Measurements from ENCODE around the gene ARHGEF17.

Gene ARHGEF17

DNA sequence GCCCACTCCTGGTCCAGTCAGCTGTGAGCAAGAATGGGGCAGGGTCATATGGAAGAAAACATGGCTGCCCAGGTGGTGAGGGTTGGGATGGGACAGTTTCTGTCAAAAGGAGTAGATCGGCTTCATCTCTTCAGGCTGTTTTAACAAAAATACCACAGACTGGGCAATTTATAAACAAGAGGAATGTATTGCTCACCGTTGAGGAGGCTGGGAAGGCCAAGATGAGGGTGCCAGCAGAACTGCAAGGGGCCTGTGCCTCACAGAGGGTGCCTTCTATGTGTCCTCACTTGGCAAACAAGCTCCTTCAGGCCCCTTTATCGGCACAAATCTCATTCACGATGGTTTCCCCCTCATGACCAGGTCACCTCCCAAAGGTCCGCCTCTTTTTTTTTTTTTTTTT, 50.0 kb downstream of the ARHGEF17 start:
- TF ChIP-seq ZFX (IDR thresholded peaks at IDR 0.05): no peak
- TF ChIP-seq, protein P1, sequence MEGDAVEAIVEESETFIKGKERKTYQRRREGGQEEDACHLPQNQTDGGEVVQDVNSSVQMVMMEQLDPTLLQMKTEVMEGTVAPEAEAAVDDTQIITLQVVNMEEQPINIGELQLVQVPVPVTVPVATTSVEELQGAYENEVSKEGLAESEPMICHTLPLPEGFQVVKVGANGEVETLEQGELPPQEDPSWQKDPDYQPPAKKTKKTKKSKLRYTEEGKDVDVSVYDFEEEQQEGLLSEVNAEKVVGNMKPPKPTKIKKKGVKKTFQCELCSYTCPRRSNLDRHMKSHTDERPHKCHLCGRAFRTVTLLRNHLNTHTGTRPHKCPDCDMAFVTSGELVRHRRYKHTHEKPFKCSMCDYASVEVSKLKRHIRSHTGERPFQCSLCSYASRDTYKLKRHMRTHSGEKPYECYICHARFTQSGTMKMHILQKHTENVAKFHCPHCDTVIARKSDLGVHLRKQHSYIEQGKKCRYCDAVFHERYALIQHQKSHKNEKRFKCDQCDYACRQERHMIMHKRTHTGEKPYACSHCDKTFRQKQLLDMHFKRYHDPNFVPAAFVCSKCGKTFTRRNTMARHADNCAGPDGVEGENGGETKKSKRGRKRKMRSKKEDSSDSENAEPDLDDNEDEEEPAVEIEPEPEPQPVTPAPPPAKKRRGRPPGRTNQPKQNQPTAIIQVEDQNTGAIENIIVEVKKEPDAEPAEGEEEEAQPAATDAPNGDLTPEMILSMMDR (conservative IDR thresholded peaks at IDR 0.05): no peak
- no peak overlapping the region for H3K27ac ChIP-seq

DNA sequence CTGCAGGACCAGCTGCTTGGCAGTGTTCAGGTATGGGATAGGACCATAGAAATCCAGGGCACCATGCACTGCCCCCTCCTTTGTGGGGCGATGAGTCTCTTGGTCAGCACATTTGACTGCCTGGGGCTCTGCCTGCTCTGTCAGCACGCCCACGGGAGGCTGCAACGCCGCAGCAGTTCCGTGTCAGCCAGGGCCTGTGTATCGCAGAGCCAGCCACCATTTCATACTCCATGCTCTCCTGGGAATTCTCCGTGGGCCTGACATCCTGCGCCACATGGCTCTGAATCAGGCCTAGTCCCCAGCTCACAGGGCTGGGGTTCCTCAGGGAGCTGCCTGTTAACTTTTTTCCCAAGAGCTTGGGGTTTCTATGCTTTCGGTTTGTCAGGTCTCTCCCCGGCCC, 51.3 kb downstream of the ARHGEF17 start:
- no peak overlapping the region for H3K27ac ChIP-seq
- no peak for TF ChIP-seq ZFX (IDR thresholded peaks at IDR 0.05)
- TF ChIP-seq, protein P1 (conservative IDR thresholded peaks at IDR 0.05): no peak

DNA sequence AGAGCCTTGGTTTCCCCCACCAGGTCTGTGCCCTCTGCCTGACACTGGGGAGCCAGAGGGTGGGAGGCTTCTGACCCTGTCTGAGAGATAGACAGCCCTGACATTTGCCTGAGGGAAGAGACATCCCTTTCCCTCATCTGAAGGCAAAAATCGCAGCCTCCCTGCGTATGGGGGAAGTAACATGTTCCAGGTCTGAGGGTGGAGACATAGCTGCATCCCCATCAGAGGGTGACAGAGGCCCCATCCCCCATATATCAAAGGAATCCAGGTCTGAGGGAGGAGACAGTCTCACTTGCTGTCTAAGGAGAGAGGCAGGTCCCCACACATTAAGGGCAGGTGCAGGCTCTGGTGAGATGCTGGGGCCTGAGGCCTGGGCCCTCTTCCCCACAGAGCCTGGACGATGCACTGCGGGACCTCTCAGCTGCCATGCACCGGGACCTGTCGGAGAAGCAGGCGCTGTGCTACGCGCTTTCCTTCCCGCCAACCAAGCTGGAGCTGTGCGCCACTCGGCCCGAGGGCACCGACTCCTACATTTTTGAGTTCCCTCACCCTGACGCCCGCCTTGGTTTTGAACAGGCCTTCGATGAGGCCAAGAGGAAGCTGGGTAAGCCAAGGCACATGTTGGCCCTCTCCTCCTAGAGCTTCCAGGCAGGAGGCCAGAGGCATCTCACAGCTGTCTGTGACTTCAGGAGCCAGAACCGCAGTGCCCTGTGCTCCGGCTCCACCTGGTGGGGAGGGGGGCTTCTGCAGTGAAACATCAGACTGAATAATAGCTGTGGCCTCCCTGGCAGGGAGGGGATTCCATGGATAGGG, 52.1 kb downstream of the ARHGEF17 start:
- H3K27ac ChIP-seq: no peak overlapping the region
- TF ChIP-seq ZFX (IDR thresholded peaks at IDR 0.05): no peak
- TF ChIP-seq, protein P1 (conservative IDR thresholded peaks at IDR 0.05): peak; percentile 77

DNA sequence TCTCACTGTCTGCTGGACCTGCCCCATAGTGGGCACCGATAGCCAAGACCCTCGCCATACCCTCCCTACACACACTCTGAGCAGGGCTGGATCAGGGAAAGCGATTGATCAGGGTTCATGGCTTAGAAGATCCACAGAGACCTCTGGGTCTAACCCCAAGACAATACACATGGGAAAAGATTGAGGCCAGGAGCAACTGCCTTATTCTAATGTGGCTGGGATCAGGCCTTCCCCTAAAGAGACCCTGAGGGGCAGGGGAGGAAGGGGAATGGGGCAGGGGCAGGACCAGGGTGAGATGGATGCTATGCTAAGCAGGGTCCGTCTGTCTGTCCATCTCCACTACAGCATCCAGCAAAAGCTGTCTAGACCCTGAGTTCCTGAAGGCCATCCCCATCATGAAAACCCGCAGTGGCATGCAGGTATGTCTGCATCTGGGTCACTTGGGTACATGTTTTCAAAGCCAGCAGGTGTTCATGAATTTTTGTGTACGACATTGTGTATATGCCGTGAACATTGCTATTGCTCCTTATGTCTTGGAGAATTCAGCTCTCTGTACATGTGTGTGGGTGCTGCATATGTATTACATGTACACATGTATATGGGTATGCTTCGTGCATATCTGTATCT, 52.8 kb downstream of the ARHGEF17 start:
- TF ChIP-seq ZFX (IDR thresholded peaks at IDR 0.05): no peak
- TF ChIP-seq, protein P1 (conservative IDR thresholded peaks at IDR 0.05): no peak; the same call in 1 of the 2 replicates
- no peak overlapping the region for H3K27ac ChIP-seq

DNA sequence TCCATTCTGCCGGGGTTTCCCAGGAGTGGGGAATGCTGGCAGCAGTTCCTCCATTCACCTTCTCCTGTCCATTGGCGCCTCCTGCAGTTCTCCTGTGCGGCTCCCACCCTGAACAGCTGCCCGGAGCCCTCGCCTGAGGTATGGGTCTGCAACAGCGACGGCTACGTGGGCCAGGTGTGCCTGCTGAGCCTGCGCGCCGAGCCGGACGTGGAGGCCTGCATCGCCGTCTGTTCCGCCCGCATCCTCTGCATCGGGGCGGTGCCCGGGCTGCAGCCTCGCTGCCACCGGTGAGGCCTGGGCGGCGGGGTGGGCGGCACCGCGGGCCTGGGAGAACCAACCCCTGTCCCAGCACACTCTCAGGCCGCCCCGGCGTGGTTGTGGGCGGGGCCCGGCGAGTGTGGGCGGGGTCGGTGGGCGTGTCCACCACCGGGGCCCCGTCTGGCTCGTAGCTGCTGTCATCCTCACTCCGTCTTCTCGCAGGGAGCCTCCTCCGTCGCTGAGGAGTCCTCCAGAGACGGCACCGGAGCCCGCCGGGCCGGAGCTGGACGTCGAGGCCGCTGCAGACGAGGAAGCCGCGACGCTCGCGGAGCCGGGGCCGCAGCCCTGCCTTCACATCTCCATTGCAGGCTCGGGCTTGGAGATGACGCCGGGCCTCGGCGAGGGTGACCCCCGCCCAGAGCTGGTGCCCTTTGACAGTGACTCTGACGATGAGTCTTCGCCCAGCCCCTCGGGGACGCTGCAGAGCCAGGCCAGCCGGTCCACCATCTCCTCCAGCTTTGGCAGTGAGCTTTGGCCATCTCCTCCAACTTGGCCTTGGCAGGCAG, 54.1 kb downstream of the ARHGEF17 start:
- no peak for TF ChIP-seq ZFX (IDR thresholded peaks at IDR 0.05)
- TF ChIP-seq, protein P1 (conservative IDR thresholded peaks at IDR 0.05): no peak
- no peak overlapping the region for H3K27ac ChIP-seq

DNA sequence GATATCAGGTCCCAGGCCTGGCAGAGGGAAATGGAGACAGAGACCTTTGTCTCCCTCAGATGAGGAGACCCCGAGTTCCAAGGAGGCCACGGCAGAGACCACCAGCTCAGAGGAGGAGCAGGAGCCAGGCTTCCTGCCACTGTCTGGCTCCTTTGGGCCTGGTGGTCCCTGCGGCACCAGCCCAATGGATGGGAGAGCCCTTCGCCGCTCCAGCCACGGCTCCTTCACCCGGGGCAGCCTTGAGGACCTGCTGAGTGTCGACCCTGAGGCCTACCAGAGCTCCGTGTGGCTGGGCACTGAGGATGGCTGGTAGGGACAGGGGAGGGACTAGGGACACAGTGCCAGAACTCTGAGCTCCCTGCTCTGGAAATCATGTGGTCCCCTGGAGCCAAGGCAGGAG, 55.1 kb downstream of the ARHGEF17 start:
- no peak overlapping the region for H3K27ac ChIP-seq
- TF ChIP-seq, protein P1 (conservative IDR thresholded peaks at IDR 0.05): no peak

Measured in C4-2B (cell line).